HUES48 (cell line): ENCODE results near the gene TEX14.
"Not testable (repeated sequence)": the region's sequence is repeated elsewhere in the genome, so short reads cannot be mapped to it uniquely, and the experiment has no call there.

Experiments used
- H3K27ac ChIP-seq: one replicate; pipeline ENCODE4 v1.7.0; 2013; ENCODE audit warnings: low read depth, low read length, inconsistent platforms
- H3K27me3 ChIP-seq: 2 replicates; pipeline ENCODE4 v1.6.1; 2013; ENCODE audit warnings: mild to moderate bottlenecking, low read length; ENCODE audit not compliant: control insufficient read depth, insufficient read depth
- H3K36me3 ChIP-seq: 2 replicates; pipeline ENCODE4 v1.6.1; 2013; ENCODE audit warnings: low read length; ENCODE audit not compliant: control insufficient read depth, insufficient read depth
- H3K4me1 ChIP-seq: 2 replicates; pipeline ENCODE4 v1.6.1; 2013; ENCODE audit warnings: mild to moderate bottlenecking, low read length; ENCODE audit not compliant: control insufficient read depth, insufficient read depth
- H3K4me3 ChIP-seq: 2 replicates; pipeline ENCODE4 v1.5.1; 2013; ENCODE audit warnings: mild to moderate bottlenecking, low read depth, low read length
- H3K9ac ChIP-seq: 2 replicates; pipeline ENCODE4 v1.6.1; 2013; ENCODE audit warnings: mild to moderate bottlenecking, low read depth, low read length, moderate library complexity
- H3K9me3 ChIP-seq: 2 replicates; pipeline ENCODE4 v1.6.1; 2013; ENCODE audit warnings: low read length; ENCODE audit not compliant: control insufficient read depth, insufficient read depth

Gene TEX14

DNA sequence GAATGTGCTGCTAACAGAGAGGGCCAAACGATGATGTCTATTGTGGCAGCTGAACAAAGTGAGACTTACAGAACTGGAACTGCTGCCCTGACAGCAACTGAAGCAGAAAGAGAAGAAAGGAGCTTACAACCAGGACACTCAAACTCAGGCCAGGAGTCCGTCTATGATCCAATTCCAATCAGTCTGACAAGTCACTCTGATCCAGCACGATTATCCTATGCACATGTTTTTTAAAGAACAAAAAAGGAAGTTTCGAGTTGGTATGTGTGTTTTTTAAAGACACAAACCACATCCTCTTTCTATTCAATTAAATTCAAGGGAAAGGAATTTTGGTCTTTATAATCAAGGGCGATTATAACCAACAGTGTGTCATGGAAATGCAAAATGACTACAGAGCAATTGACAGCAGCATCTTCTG is 135.0 kb downstream of the TEX14 start:
- H3K9ac ChIP-seq = no peak overlapping the region
- H3K9me3 ChIP-seq = no peaks in the 10 kb centered on the region
- H3K27ac ChIP-seq = no peak overlapping the region
- no peaks in the 10 kb centered on the region; the same call in 1 of the 2 replicates for H3K36me3 ChIP-seq
- no peak overlapping the region for H3K4me3 ChIP-seq
- no peaks in the 10 kb centered on the region for H3K27me3 ChIP-seq
- no peaks in the 10 kb centered on the region for H3K4me1 ChIP-seq

- H3K36me3 ChIP-seq, H3K4me1 ChIP-seq, H3K9me3 ChIP-seq, H3K27ac ChIP-seq, H3K4me3 ChIP-seq, H3K9ac ChIP-seq, H3K27me3 ChIP-seq: not testable (repeated sequence)
Measured at GRCh38 chr17:58555109-58555508, 136.7 kb downstream of the TEX14 start.

DNA sequence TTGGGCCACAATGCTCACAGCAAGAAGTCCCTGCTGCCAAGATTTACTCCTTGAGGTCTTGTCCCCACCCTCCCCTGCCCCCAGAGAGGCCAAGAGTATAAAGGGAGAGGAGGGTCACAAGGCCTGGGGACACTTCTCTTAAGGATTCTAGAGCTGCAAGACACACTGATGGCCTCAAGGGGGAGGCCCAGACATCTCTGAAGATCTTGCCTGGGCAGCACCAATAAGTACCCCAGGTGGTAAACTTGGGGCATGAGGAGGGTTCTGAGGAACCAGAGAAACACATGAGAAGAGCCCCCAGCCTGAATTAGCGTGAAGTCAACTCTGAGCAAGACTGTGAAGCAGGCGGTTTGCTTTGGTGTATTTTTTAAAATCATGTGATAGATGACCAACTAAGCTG is 150.6 kb downstream of the TEX14 start:
- H3K27ac ChIP-seq = no peak overlapping the region
- H3K27me3 ChIP-seq = no peaks in the 10 kb centered on the region
- no peak overlapping the region for H3K9ac ChIP-seq
- H3K4me3 ChIP-seq = no peak overlapping the region
- peaks cover 2% of the 10 kb centered on the region; the same call in 1 of the 2 replicates for H3K4me1 ChIP-seq
- H3K9me3 ChIP-seq = no peaks in the 10 kb centered on the region
- no peaks in the 10 kb centered on the region for H3K36me3 ChIP-seq

GRCh38 chr17:58539698-58540097 is 152.1 kb downstream of the TEX14 start:
- Histone ChIP-seq H3K27me3 (no peaks in the 10 kb centered on the region), H3K27ac (no peak overlapping the region), H3K4me1 (peaks cover 2% of the 10 kb centered on the region; the same call in 1 of the 2 replicates), H3K36me3 (no peaks in the 10 kb centered on the region), H3K9me3 (no peaks in the 10 kb centered on the region), H3K4me3 (no peak overlapping the region), H3K9ac (no peak overlapping the region)

DNA sequence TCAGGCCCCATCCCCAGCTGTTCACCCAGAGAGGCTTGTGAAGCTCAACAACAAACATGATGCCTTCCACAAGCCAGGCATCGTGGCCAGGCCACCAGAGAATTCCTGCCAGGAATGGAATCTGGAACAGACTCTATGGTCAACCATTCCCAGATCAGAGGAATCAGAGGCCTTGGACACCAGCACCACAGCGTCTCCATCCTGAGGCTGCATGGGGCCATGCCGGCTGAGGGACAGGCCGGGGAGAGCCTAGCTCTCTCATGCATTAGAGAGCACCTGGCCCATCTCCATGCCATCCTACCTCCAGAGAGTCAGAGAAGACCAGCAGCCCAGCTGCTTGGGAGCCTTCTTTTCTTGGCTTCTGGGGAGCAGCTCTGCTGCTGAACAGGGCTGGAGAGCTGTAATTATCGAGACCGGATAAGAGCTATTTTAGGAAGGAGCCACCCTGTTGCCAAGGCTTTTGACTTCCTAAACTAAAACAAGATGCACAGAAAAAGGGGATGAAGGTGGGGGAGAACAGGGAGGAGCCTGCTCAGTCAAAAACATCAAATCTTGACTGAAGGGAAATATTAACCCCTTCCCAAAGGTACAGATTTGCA is 152.9 kb downstream of the TEX14 start:
- Histone ChIP-seq H3K4me1 (peaks cover 2% of the 10 kb centered on the region; the same call in 1 of the 2 replicates), H3K27ac (no peak overlapping the region), H3K27me3 (no peaks in the 10 kb centered on the region), H3K36me3 (no peaks in the 10 kb centered on the region), H3K9me3 (no peaks in the 10 kb centered on the region), H3K4me3 (no peak overlapping the region), H3K9ac (no peak overlapping the region)

- Histone ChIP-seq H3K9ac (no peak overlapping the region), H3K4me3 (no peak overlapping the region), H3K27me3 (peaks cover 10% of the 10 kb centered on the region; the same call in 1 of the 2 replicates), H3K9me3 (no peaks in the 10 kb centered on the region), H3K4me1 (peaks cover 2% of the 10 kb centered on the region; the same call in 1 of the 2 replicates), H3K36me3 (no peaks in the 10 kb centered on the region), H3K27ac (no peak overlapping the region)
Measured at GRCh38 chr17:58537266-58537665, 154.6 kb downstream of the TEX14 start.

- H3K27me3 ChIP-seq = peaks cover 10% of the 10 kb centered on the region; the same call in 1 of the 2 replicates
- H3K36me3 ChIP-seq = no peaks in the 10 kb centered on the region
- no peak overlapping the region for H3K4me3 ChIP-seq
- H3K27ac ChIP-seq = no peak overlapping the region
- H3K4me1 ChIP-seq = no peaks in the 10 kb centered on the region
- H3K9me3 ChIP-seq = no peaks in the 10 kb centered on the region
- H3K9ac ChIP-seq = no peak overlapping the region
Measured at GRCh38 chr17:58536542-58536941, 155.3 kb downstream of the TEX14 start.

- no peak overlapping the region for H3K9ac ChIP-seq
- H3K36me3 ChIP-seq = no peaks in the 10 kb centered on the region
- no peak overlapping the region for H3K27ac ChIP-seq
- H3K4me1 ChIP-seq = no peaks in the 10 kb centered on the region
- peaks cover 10% of the 10 kb centered on the region; the same call in 1 of the 2 replicates for H3K27me3 ChIP-seq
- H3K4me3 ChIP-seq = no peak overlapping the region
- no peaks in the 10 kb centered on the region for H3K9me3 ChIP-seq
Measured at GRCh38 chr17:58535431-58535830, 156.4 kb downstream of the TEX14 start.

DNA sequence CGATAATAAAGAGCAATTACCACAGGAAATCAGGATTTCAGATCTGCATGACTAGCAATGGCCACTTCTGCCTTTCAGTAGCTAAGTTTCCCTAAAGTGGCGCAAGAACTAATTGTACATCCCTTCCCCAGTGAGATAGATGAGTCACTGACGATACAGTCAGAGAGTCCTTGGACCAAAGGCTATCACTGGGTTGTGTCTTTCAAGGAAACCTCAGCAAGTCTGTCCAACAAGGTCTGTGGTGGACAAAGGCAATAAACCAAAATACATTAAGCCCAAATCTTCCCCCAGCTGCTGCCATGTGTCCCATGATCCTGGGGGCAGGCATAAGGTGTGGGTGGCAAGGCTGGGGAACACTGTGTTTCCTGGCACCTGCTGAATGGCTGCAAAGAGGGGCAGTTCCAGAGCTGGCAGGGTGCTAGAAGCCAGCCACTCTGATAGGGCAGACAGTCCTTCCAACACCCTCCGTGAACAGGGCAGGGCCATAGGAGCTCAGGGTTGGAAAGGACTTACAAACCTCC is 156.9 kb downstream of the TEX14 start:
- no peak overlapping the region for H3K4me3 ChIP-seq
- H3K27ac ChIP-seq = no peak overlapping the region
- H3K27me3 ChIP-seq = peaks cover 10% of the 10 kb centered on the region; the same call in 1 of the 2 replicates
- no peaks in the 10 kb centered on the region for H3K9me3 ChIP-seq
- no peak overlapping the region for H3K9ac ChIP-seq
- H3K36me3 ChIP-seq = no peaks in the 10 kb centered on the region
- H3K4me1 ChIP-seq = no peaks in the 10 kb centered on the region

- H3K4me1 ChIP-seq = no peaks in the 10 kb centered on the region
- H3K27ac ChIP-seq = no peak overlapping the region
Measured at GRCh38 chr17:58534331-58534730, 157.5 kb downstream of the TEX14 start.

DNA sequence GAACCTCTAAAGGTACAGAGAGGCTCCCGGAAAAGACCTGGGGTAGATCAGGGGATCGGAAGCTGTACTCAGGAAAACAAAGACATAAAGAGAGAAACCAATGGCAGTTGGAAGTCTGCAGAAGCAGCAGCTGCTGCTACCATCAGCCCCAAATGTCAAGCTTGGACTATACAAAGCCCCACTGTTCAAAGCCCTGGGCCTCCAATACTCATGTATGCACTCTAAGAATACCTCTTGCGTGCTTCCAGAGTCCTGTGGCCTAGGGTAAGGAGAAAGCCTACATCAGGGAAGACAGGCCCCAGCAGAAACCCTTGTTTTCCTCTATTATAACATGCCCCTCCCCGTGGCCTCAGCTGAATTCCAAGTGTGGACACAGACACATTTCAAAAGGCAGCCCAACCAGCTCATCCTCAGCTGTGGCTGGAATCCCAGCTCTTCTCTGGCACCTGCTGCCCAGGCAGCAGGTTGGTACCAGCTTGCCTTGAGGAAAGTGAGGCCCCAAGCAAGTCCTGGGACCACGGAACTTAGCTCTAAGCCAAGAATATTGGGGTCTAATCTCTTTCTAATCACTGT is 158.1 kb downstream of the TEX14 start:
- Histone ChIP-seq H3K27ac (no peak overlapping the region), H3K4me1 (no peaks in the 10 kb centered on the region; the same call in 1 of the 2 replicates)

More at GRCh38 chr17:58534331-58534730, 157.5 kb downstream of the TEX14 start:
- Histone ChIP-seq H3K9me3 (no peaks in the 10 kb centered on the region), H3K9ac (no peak overlapping the region), H3K36me3 (no peaks in the 10 kb centered on the region), H3K27me3 (peaks cover 10% of the 10 kb centered on the region; the same call in 1 of the 2 replicates), H3K4me3 (no peak overlapping the region)

More for the DNA sequence above, 158.1 kb downstream of the TEX14 start:
- Histone ChIP-seq H3K4me3 (no peak overlapping the region), H3K9ac (no peak overlapping the region), H3K36me3 (no peaks in the 10 kb centered on the region), H3K27me3 (peaks cover 10% of the 10 kb centered on the region; the same call in 1 of the 2 replicates), H3K9me3 (no peaks in the 10 kb centered on the region)
